Body of pancreas (tissue), 4 donors: ENCODE results near the gene FTCD. TPM values are rescaled to one million over a fixed set of nuclear protein-coding genes. Genes with fewer than 3 reads are reported as not detected.

Source experiments
- ATAC-seq: fragments of 150-250 bp; one replicate; pipeline ENCODE4 v1.9.1; 2016
- DNase-seq, 4 donors: peaks; one replicate each; pipeline ENCODE4 v3.0.0-alpha.2; 2019
- H3K27ac ChIP-seq, 4 donors: fragments of 200-600 bp; sonication (generic); 1 replicate in 3 of 4; 2 replicates in 1 of 4; pipeline versions ENCODE4 v1.5.1 to v1.6.1; 2016 to 2019; ENCODE audit warnings: mild to moderate bottlenecking in 1 of 4, mixed read lengths in 1 of 4, moderate library complexity in 1 of 4
- H3K27me3 ChIP-seq, 2 donors: fragments of 200-600 bp; sonication (generic); one replicate each; pipeline ENCODE4 v1.6.0; 2016; ENCODE audit warnings: mild to moderate bottlenecking in 1 of 2
- H3K36me3 ChIP-seq, 2 donors: fragments of 200-600 bp; sonication (generic); replicated peaks in 1 of 2; 2 replicates each; pipeline ENCODE4 v1.5.1; 2016; ENCODE audit warnings: low read depth in 2 of 2; ENCODE audit not compliant: insufficient read depth in 1 of 2
- H3K4me1 ChIP-seq: fragments of 200-600 bp; sonication (generic); one replicate; pipeline ENCODE4 v1.6.0; 2016
- H3K4me3 ChIP-seq, 2 donors: fragments of 200-600 bp; sonication (generic); 1 replicate in 1 of 2; 2 replicates in 1 of 2; pipeline ENCODE4 v1.5.1; 2016 to 2019
- H3K9me3 ChIP-seq, 3 donors: fragments of 200-600 bp; sonication (generic); 1 replicate in 2 of 3; 2 replicates in 1 of 3; pipeline ENCODE4 v1.5.1; 2016
- CTCF ChIP-seq, 7 experiments: fragments of 450-650 bp in 4 of 7; fragments of 200-600 bp in 3 of 7; sonication (generic) in 3 of 7; IDR thresholded peaks; one replicate each; pipeline ENCODE4 v1.5.1; 2016 to 2019; ENCODE audit warnings: antibody characterized with exemption in 7 of 7
- POLR2A ChIP-seq, 3 donors: fragments of 450-650 bp; IDR thresholded peaks; one replicate each; pipeline ENCODE4 v1.6.1; 2016; ENCODE audit warnings: antibody characterized with exemption in 3 of 3, mild to moderate bottlenecking in 2 of 3
- WGBS, 2 donors: methylation state at CpG; one replicate each; pipeline ENCODE4 v1.1.5; 2017; 5-methylcytosine and 5-hydroxymethylcytosine counted together
- intact Hi-C: fragments of 100-400 bp; cut with DNase I; formaldehyde crosslinking; loops from one replicate; pipeline ENCODE4 v1.15.1; 2023
- total RNA-seq, 2 donors: library from RNA; depleted of rRNA; stranded (reverse); fragments of >200 nt; gene quantifications; one replicate each; pipeline ENCODE4 v1.1.0, GENCODE V29; 2016

FTCD gene
- total RNA-seq, 2 donors from 2014 or later, result 0.33 TPM; not detected in 1

- no peak for ATAC-seq
- peak in 1 of 4 donors; percentile 5 for DNase-seq
- 50 to 70% methylated on average over 8 of the region's 8 CpGs for WGBS, 2 donors
These were observed 13.4 kb upstream of the FTCD start for GRCh38 chr21:46168659-46169386.

DNA sequence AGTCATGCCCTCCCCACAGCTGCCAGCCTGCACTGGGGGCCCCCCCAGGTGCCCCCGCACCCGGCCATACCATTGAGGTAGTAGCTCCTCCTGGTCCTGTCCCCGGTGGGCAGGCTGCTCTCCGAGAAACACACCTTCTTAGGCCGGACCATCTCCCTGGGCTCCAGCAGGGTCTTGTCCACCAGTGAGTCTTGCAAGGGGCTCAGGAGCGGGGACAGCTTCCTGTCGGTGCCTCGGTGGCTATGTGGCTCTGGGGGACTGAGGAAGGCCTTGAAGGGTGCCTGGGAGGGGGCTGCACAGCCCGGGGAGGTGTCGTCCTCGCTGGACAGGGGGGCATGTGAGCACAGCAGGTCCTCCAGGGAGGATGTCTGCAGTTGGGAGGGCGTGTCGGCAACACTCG is 12.9 kb upstream of the FTCD start:
- intact Hi-C loops, result no loop called here
- Histone ChIP-seq H3K4me1 (no peaks in the 10 kb centered on the region), H3K36me3 (no peaks in the 10 kb centered on the region), H3K9me3 (no peaks in the 10 kb centered on the region), H3K4me3 (no peak overlapping the region), H3K27me3 (no peaks in the 10 kb centered on the region), H3K27ac (no peak overlapping the region)
- 64 to 79% methylated on average over 9 to 13 of the region's 14 CpGs for WGBS, 2 donors
- ATAC-seq, result no peak
- TF ChIP-seq POLR2A (IDR thresholded peaks at IDR 0.05) (no peak), CTCF (IDR thresholded peaks at IDR 0.05) (no peak)
- DNase-seq, result peak in 1 of 4 donors; percentile 2

More at GRCh38 chr21:46168659-46169386, 13.4 kb upstream of the FTCD start:
- intact Hi-C loops, result no loop called here
- Histone ChIP-seq H3K27me3 (no peaks in the 10 kb centered on the region), H3K9me3 (no peaks in the 10 kb centered on the region), H3K27ac (no peak overlapping the region), H3K4me3 (no peak overlapping the region), H3K36me3 (no peaks in the 10 kb centered on the region), H3K4me1 (no peaks in the 10 kb centered on the region)
- TF ChIP-seq CTCF (IDR thresholded peaks at IDR 0.05) (no peak), POLR2A (IDR thresholded peaks at IDR 0.05) (no peak)

DNA sequence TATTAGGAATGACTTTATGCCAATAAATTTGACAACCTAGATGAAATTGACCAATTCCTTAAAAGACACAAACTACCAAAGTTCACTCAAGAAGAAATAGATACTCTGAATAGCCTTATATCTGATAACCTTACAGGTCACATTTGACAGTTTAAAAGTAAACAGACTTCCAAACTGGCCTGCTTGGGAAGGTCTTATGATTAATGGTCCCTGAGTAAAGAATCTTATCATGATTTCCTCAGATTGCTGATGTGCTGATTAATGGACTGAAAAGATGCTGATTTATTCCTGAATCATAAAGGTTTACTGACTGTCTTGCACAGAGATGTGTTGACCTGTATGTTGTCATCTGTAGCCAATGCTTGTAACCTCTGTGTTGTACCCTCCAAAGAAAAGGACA is 9.7 kb upstream of the FTCD start:
- intact Hi-C loops, result no loop called here
- no peak overlapping the region for H3K4me3 ChIP-seq
- no peaks in the 10 kb centered on the region for H3K36me3 ChIP-seq
- H3K27ac ChIP-seq, result no peak overlapping the region
- no peaks in the 10 kb centered on the region for H3K9me3 ChIP-seq
- no peak for DNase-seq
- ATAC-seq, result no peak
- H3K4me1 ChIP-seq, result no peaks in the 10 kb centered on the region
- no peak for TF ChIP-seq CTCF (IDR thresholded peaks at IDR 0.05)
- TF ChIP-seq POLR2A (IDR thresholded peaks at IDR 0.05), result no peak
- no peaks in the 10 kb centered on the region for H3K27me3 ChIP-seq

DNA sequence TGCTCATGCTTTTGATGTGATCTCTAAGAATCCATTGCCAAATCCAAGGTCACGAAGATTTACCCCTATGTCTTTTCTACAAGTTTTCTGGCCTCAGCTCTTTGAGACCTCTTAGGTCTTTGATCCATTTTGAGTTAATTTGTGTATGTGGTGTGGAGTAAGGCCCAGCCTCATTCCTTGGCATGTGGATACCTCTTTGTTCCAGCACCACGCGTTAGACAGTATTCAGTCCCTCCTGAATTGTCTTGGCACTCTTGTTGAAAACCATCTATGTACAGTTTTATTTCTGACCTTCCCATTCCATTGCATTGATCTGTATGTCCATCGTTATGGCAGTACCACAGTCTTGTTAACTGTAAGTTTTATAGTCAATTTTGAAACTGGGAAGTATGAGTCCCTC is 8.0 kb upstream of the FTCD start:
- intact Hi-C loops, result no loop called here
- no peaks in the 10 kb centered on the region for H3K36me3 ChIP-seq
- H3K4me3 ChIP-seq, result no peak overlapping the region
- no peak for ATAC-seq
- H3K27me3 ChIP-seq, result no peaks in the 10 kb centered on the region
- no peaks in the 10 kb centered on the region for H3K4me1 ChIP-seq
- no peak overlapping the region for H3K27ac ChIP-seq
- no peaks in the 10 kb centered on the region for H3K9me3 ChIP-seq
- WGBS, 2 donors, result 64 to 95% methylated on average over 4 of the region's 4 CpGs
- no peak for DNase-seq
- no peak for TF ChIP-seq CTCF (IDR thresholded peaks at IDR 0.05)
- no peak for TF ChIP-seq POLR2A (IDR thresholded peaks at IDR 0.05)
